Measurements from ENCODE around the gene CPSF7.
A peak's percentile ranks its signal among the peaks of the same experiment; 100 is the strongest.

CPSF7 gene

GRCh38 chr11:61418136-61418535, 11.6 kb downstream of the CPSF7 start:
- no peak overlapping the region for H2BK15ac ChIP-seq (ENCODE audit: low read depth, poor library complexity, severe bottlenecking)
- no peak overlapping the region for H3K14ac ChIP-seq (ENCODE audit: low read length in 2 of 2)
- H3K36me3 ChIP-seq (ENCODE audit: control insufficient read depth in 1 of 2, insufficient read depth in 2 of 2, low read depth in 1 of 2, low read length in 2 of 2) = peaks cover 42 to 97% of the 10 kb centered on the region in 2 experiments
- no peak overlapping the region for H3K23ac ChIP-seq (ENCODE audit: low read length in 2 of 2)
- no peak overlapping the region for H3K18ac ChIP-seq (ENCODE audit: low read depth in 1 of 2, low read length in 2 of 2)
- H3K4ac ChIP-seq (ENCODE audit: low read depth in 1 of 2, low read length in 2 of 2) = no peak overlapping the region
- no peak overlapping the region for H2BK5ac ChIP-seq (ENCODE audit: low read depth, low read length, poor library complexity, severe bottlenecking)
- H3K4me1 ChIP-seq (ENCODE audit: control insufficient read depth, insufficient read depth, low read depth, low read length) = peaks cover 3% of the 10 kb centered on the region
- no peak overlapping the region for H2BK120ac ChIP-seq (ENCODE audit: low read depth, low read length)
- peak; percentile 19 for DNase-seq
- no peak overlapping the region for H2AFZ ChIP-seq (ENCODE audit: low read depth, low read length)
- no peak overlapping the region for H4K8ac ChIP-seq (ENCODE audit: low read length)
- no peaks in the 10 kb centered on the region for H3K9me3 ChIP-seq (ENCODE audit: control insufficient read depth, low read length)
- H3K27ac ChIP-seq (ENCODE audit: low read length, poor library complexity, severe bottlenecking) = no peak overlapping the region
- H2BK12ac ChIP-seq (ENCODE audit: low read length in 2 of 2) = no peak overlapping the region
- H3K9ac ChIP-seq (ENCODE audit: low read length) = peak overlapping the region; percentile 71
- H2AK5ac ChIP-seq (ENCODE audit: low read length, severe bottlenecking) = no peak overlapping the region
- H3K27me3 ChIP-seq (ENCODE audit: control insufficient read depth in 1 of 2, insufficient read depth in 1 of 2, low read length in 2 of 2) = no peaks in the 10 kb centered on the region
- no peak overlapping the region for H3K4me3 ChIP-seq (ENCODE audit: insufficient read depth in 1 of 2, low read depth in 1 of 2, low read length in 2 of 2)
- peaks cover 36% of the 10 kb centered on the region for H3K79me1 ChIP-seq (replicated peaks; ENCODE audit: low read length, poor library complexity, severe bottlenecking)
- no peak overlapping the region for H4K91ac ChIP-seq (ENCODE audit: low read length)
- H3K4me2 ChIP-seq (ENCODE audit: low read length, poor library complexity, severe bottlenecking) = no peak overlapping the region

DNA sequence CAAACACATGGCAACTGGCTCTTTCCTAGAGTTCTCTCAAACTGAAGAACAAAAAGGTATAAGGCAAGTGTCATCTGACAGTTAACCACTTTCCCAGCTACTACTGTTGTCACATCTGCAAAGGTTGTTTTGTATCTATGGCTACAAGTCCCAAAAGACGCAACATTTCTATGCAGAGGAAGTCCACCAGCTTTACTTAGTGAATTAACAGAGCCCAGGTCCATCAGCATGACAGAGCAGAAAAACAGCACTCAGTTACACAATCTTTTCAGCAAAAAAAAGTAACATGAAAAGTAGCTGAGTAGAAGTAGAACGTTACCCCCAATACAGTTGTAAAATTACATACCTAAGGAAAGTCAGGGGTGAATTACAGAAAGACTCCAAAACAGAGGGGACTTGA, 12.1 kb downstream of the CPSF7 start:
- peaks cover 40 to 99% of the 10 kb centered on the region in 2 experiments for H3K36me3 ChIP-seq (ENCODE audit: control insufficient read depth in 1 of 2, insufficient read depth in 2 of 2, low read depth in 1 of 2, low read length in 2 of 2)
- WGBS = 100% methylated on average over 1 of the region's 2 CpGs
- no peak overlapping the region for H2AK5ac ChIP-seq (ENCODE audit: low read length, severe bottlenecking)
- no peak overlapping the region for H4K91ac ChIP-seq (ENCODE audit: low read length)
- no peaks in the 10 kb centered on the region for H3K27me3 ChIP-seq (ENCODE audit: control insufficient read depth in 1 of 2, insufficient read depth in 1 of 2, low read length in 2 of 2)
- H3K4me2 ChIP-seq (ENCODE audit: low read length, poor library complexity, severe bottlenecking) = no peak overlapping the region
- no peak overlapping the region for H4K8ac ChIP-seq (ENCODE audit: low read length)
- H3K9me3 ChIP-seq (ENCODE audit: control insufficient read depth, low read length) = no peaks in the 10 kb centered on the region
- H3K79me1 ChIP-seq (replicated peaks; ENCODE audit: low read length, poor library complexity, severe bottlenecking) = peaks cover 36% of the 10 kb centered on the region
- H3K14ac ChIP-seq (ENCODE audit: low read length in 2 of 2) = no peak overlapping the region
- H3K9ac ChIP-seq (ENCODE audit: low read length) = peak overlapping the region; percentile 71
- H2BK120ac ChIP-seq (ENCODE audit: low read depth, low read length) = no peak overlapping the region
- H3K18ac ChIP-seq (ENCODE audit: low read depth in 1 of 2, low read length in 2 of 2) = no peak overlapping the region
- peaks cover 3% of the 10 kb centered on the region for H3K4me1 ChIP-seq (ENCODE audit: control insufficient read depth, insufficient read depth, low read depth, low read length)
- no peak overlapping the region for H3K23ac ChIP-seq (ENCODE audit: low read length in 2 of 2)
- H2BK15ac ChIP-seq (ENCODE audit: low read depth, poor library complexity, severe bottlenecking) = no peak overlapping the region
- no peak overlapping the region for H2BK12ac ChIP-seq (ENCODE audit: low read length in 2 of 2)
- H2BK5ac ChIP-seq (ENCODE audit: low read depth, low read length, poor library complexity, severe bottlenecking) = no peak overlapping the region
- H3K4me3 ChIP-seq (ENCODE audit: insufficient read depth in 1 of 2, low read depth in 1 of 2, low read length in 2 of 2) = no peak overlapping the region
- no peak overlapping the region for H3K27ac ChIP-seq (ENCODE audit: low read length, poor library complexity, severe bottlenecking)
- H2AFZ ChIP-seq (ENCODE audit: low read depth, low read length) = no peak overlapping the region
- no peak overlapping the region for H3K4ac ChIP-seq (ENCODE audit: low read depth in 1 of 2, low read length in 2 of 2)
- DNase-seq = peak; percentile 82

GRCh38 chr11:61416941-61417340, 12.8 kb downstream of the CPSF7 start:
- H4K8ac ChIP-seq (ENCODE audit: low read length) = no peak overlapping the region
- H2BK15ac ChIP-seq (ENCODE audit: low read depth, poor library complexity, severe bottlenecking) = no peak overlapping the region
- peak overlapping the region; percentile 71 for H3K9ac ChIP-seq (ENCODE audit: low read length)
- H3K14ac ChIP-seq (ENCODE audit: low read length in 2 of 2) = no peak overlapping the region
- H3K27ac ChIP-seq (ENCODE audit: low read length, poor library complexity, severe bottlenecking) = no peak overlapping the region
- H3K23ac ChIP-seq (ENCODE audit: low read length in 2 of 2) = no peak overlapping the region
- no peak overlapping the region for H2BK12ac ChIP-seq (ENCODE audit: low read length in 2 of 2)
- no peaks in the 10 kb centered on the region for H3K27me3 ChIP-seq (ENCODE audit: control insufficient read depth in 1 of 2, insufficient read depth in 1 of 2, low read length in 2 of 2)
- H2BK5ac ChIP-seq (ENCODE audit: low read depth, low read length, poor library complexity, severe bottlenecking) = no peak overlapping the region
- no peak overlapping the region for H3K18ac ChIP-seq (ENCODE audit: low read depth in 1 of 2, low read length in 2 of 2)
- no peak overlapping the region for H2BK120ac ChIP-seq (ENCODE audit: low read depth, low read length)
- no peak overlapping the region for H3K4ac ChIP-seq (ENCODE audit: low read depth in 1 of 2, low read length in 2 of 2)
- no peak overlapping the region for H4K91ac ChIP-seq (ENCODE audit: low read length)
- no peak for DNase-seq
- WGBS = 100% methylated on average over 3 of the region's 3 CpGs
- H3K4me1 ChIP-seq (ENCODE audit: control insufficient read depth, insufficient read depth, low read depth, low read length) = peaks cover 3% of the 10 kb centered on the region
- peaks cover 42 to 97% of the 10 kb centered on the region in 2 experiments for H3K36me3 ChIP-seq (ENCODE audit: control insufficient read depth in 1 of 2, insufficient read depth in 2 of 2, low read depth in 1 of 2, low read length in 2 of 2)
- H3K79me1 ChIP-seq (replicated peaks; ENCODE audit: low read length, poor library complexity, severe bottlenecking) = peaks cover 36% of the 10 kb centered on the region
- H2AFZ ChIP-seq (ENCODE audit: low read depth, low read length) = no peak overlapping the region
- H3K4me3 ChIP-seq (ENCODE audit: insufficient read depth in 1 of 2, low read depth in 1 of 2, low read length in 2 of 2) = no peak overlapping the region
- H2AK5ac ChIP-seq (ENCODE audit: low read length, severe bottlenecking) = no peak overlapping the region
- H3K4me2 ChIP-seq (ENCODE audit: low read length, poor library complexity, severe bottlenecking) = no peak overlapping the region
- no peaks in the 10 kb centered on the region for H3K9me3 ChIP-seq (ENCODE audit: control insufficient read depth, low read length)

- WGBS = 98% methylated on average over 4 of the region's 6 CpGs
- Histone ChIP-seq H2AK5ac (ENCODE audit: low read length, severe bottlenecking) (no peak overlapping the region), H3K18ac (ENCODE audit: low read depth in 1 of 2, low read length in 2 of 2) (no peak overlapping the region), H3K9me3 (ENCODE audit: control insufficient read depth, low read length) (no peaks in the 10 kb centered on the region), H3K4me3 (ENCODE audit: insufficient read depth in 1 of 2, low read depth in 1 of 2, low read length in 2 of 2) (no peak overlapping the region), H4K91ac (ENCODE audit: low read length) (no peak overlapping the region), H3K79me1 (replicated peaks; ENCODE audit: low read length, poor library complexity, severe bottlenecking) (peaks cover 36% of the 10 kb centered on the region), H2BK15ac (ENCODE audit: low read depth, poor library complexity, severe bottlenecking) (no peak overlapping the region), H4K8ac (ENCODE audit: low read length) (no peak overlapping the region), H3K4ac (ENCODE audit: low read depth in 1 of 2, low read length in 2 of 2) (no peak overlapping the region), H3K14ac (ENCODE audit: low read length in 2 of 2) (no peak overlapping the region), H3K27ac (ENCODE audit: low read length, poor library complexity, severe bottlenecking) (no peak overlapping the region), H3K9ac (ENCODE audit: low read length) (no peak overlapping the region), H2BK5ac (ENCODE audit: low read depth, low read length, poor library complexity, severe bottlenecking) (no peak overlapping the region), H3K4me1 (ENCODE audit: control insufficient read depth, insufficient read depth, low read depth, low read length) (peaks cover 3% of the 10 kb centered on the region), H2AFZ (ENCODE audit: low read depth, low read length) (no peak overlapping the region), H3K23ac (ENCODE audit: low read length in 2 of 2) (no peak overlapping the region), H2BK12ac (ENCODE audit: low read length in 2 of 2) (no peak overlapping the region), H3K36me3 (ENCODE audit: control insufficient read depth in 1 of 2, insufficient read depth in 2 of 2, low read depth in 1 of 2, low read length in 2 of 2) (peaks cover 45 to 97% of the 10 kb centered on the region in 2 experiments), H3K4me2 (ENCODE audit: low read length, poor library complexity, severe bottlenecking) (no peak overlapping the region), H2BK120ac (ENCODE audit: low read depth, low read length) (no peak overlapping the region), H3K27me3 (ENCODE audit: control insufficient read depth in 1 of 2, insufficient read depth in 1 of 2, low read length in 2 of 2) (no peaks in the 10 kb centered on the region)
- DNase-seq = no peak
Observed at GRCh38 chr11:61415381-61415780, 14.4 kb downstream of the CPSF7 start.

Measured in mesenchymal stem cell (in vitro differentiated cells and primary cell).